GM12878 (cell line): ENCODE measurements around the gene IQGAP1. TPM values are rescaled to one million over a fixed set of nuclear protein-coding genes. Genes with fewer than 3 reads are reported as not detected.

Experiments
- ATAC-seq: fragments of 200-7000 bp; cut with Tn5 transposase; 3 replicates; pipeline ENCODE4 v1.9.1; 2020; ENCODE audit warnings: mild to moderate bottlenecking, moderate library complexity
- BruUV-seq: library from RNA; stranded (reverse); fragments of 400-500 nt; replicated peaks from 2 replicates; lab custom pipeline; 2021; lab: Mats Ljungman, UMichigan
- CTCF ChIA-PET: fragments of 300-600 bp; sonication (Branson Sonifier 250); formaldehyde crosslinking; extraction: SDS; loops from one replicate; lab custom pipeline; 2021; ENCODE audit warnings: inconsistent platforms; lab: Yijun Ruan, JAX
- POLR2A ChIA-PET: fragments of 350-600 bp; formaldehyde crosslinking; extraction: SDS; loops from one replicate; lab custom pipeline; 2021; ENCODE audit warnings: inconsistent platforms; lab: Charles Lee
- RAD21 ChIA-PET: fragments of 300-600 bp; sonication (Branson Sonifier 250); formaldehyde crosslinking; loops from one replicate; lab custom pipeline; 2023; ENCODE audit warnings: antibody characterized with exemption; ENCODE audit not compliant: unreplicated experiment; lab: Charles Lee
- SMC1A ChIA-PET: fragments of 300-600 bp; sonication (Branson Sonifier 250); formaldehyde crosslinking; loops from one replicate; lab custom pipeline; 2023; ENCODE audit not compliant: unreplicated experiment, uncharacterized antibody; lab: Charles Lee
- DNase-seq: peaks from one replicate; pipeline ENCODE4 v3.0.0-alpha.2; 2011; ENCODE audit warnings: low read depth, low spot score
- FAIRE-seq: peaks from 3 replicates; lab custom pipeline; 2011; peaks lifted over from hg19 to GRCh38; lab: Jason Lieb, UNC
- H2AFZ ChIP-seq: 2 replicates; pipeline ENCODE4 v1.6.0; 2011; ENCODE audit warnings: low read depth, low read length, control low read depth; ENCODE audit not compliant: control insufficient read depth
- H3K27ac ChIP-seq: 2 replicates; pipeline ENCODE4 v1.5.1; 2011; ENCODE audit warnings: control low read depth; ENCODE audit not compliant: control insufficient read depth, insufficient read depth
- H3K27me3 ChIP-seq, 2 experiments: replicated peaks in 1 of 2; 2 replicates each; pipeline versions ENCODE4 v1.6.0 to v1.6.1; 2011; ENCODE audit warnings: low read length in 1 of 2; ENCODE audit not compliant: control insufficient read depth in 2 of 2, insufficient read depth in 2 of 2
- H3K36me3 ChIP-seq, 2 experiments: 2 replicates each; pipeline ENCODE4 v1.5.1; 2011; ENCODE audit warnings: low read length in 1 of 2; ENCODE audit not compliant: control insufficient read depth in 2 of 2, insufficient read depth in 2 of 2
- H3K4me1 ChIP-seq: 2 replicates; pipeline ENCODE4 v1.6.1; 2011; ENCODE audit warnings: mild to moderate bottlenecking, low read length, moderate library complexity, mixed read lengths; ENCODE audit not compliant: control insufficient read depth, insufficient read depth
- H3K4me2 ChIP-seq: 2 replicates; pipeline ENCODE4 v1.6.0; 2011; ENCODE audit warnings: control low read depth; ENCODE audit not compliant: control insufficient read depth, insufficient read depth
- H3K4me3 ChIP-seq: fragments of 200-600 bp; sonication (generic); 2 replicates; pipeline ENCODE4 v1.5.1; 2016
- H3K79me2 ChIP-seq: 2 replicates; pipeline ENCODE4 v1.6.0; 2011; ENCODE audit warnings: low read length; ENCODE audit not compliant: control insufficient read depth, insufficient read depth
- H3K9ac ChIP-seq: 2 replicates; pipeline ENCODE4 v1.8.0; 2011; ENCODE audit warnings: low read length, control low read depth, mixed read lengths; ENCODE audit not compliant: control insufficient read depth, insufficient read depth
- H3K9me3 ChIP-seq: replicated peaks from 3 replicates; pipeline ENCODE4 v1.5.1; 2011; ENCODE audit warnings: mild to moderate bottlenecking, low read length; ENCODE audit not compliant: control insufficient read depth, insufficient read depth
- H4K20me1 ChIP-seq: 2 replicates; pipeline ENCODE4 v1.6.0; 2011; ENCODE audit not compliant: control insufficient read depth, insufficient read depth
- CHD4 ChIP-seq: fragments of 200-600 bp; sonication (generic); IDR thresholded peaks from 2 replicates; pipeline ENCODE4 v1.6.1; 2016; ENCODE audit warnings: mild to moderate bottlenecking
- FOS ChIP-seq: IDR thresholded peaks from 3 replicates; pipeline ENCODE4 v1.6.1; 2011; ENCODE audit warnings: borderline replicate concordance; ENCODE audit not compliant: insufficient read length; ENCODE audit errors: extremely low read depth
- NR2C2 ChIP-seq: IDR thresholded peaks from 2 replicates; pipeline ENCODE4 v1.6.1; 2011; ENCODE audit warnings: borderline replicate concordance, low read depth; ENCODE audit not compliant: control insufficient read depth, insufficient read length
- RBBP5 ChIP-seq: fragments of 200-600 bp; sonication (generic); conservative IDR thresholded peaks from 2 replicates; pipeline ENCODE4 v1.6.1; 2016
- STAT1 ChIP-seq: fragments of 450-650 bp; conservative IDR thresholded peaks from 2 replicates; pipeline ENCODE4 v1.6.1; 2014; ENCODE audit warnings: antibody characterized with exemption, mild to moderate bottlenecking
- TCF12 ChIP-seq: IDR thresholded peaks from 2 replicates; pipeline ENCODE4 v1.6.1; 2011; ENCODE audit warnings: low read depth, mild to moderate bottlenecking, low read length
- ZNF384 ChIP-seq: IDR thresholded peaks from 2 replicates; pipeline ENCODE4 v1.6.1; 2012; ENCODE audit warnings: low read depth, mild to moderate bottlenecking, low read length, improper control_type of control experiment, borderline replicate concordance
- WGBS: methylation state at CpG from one replicate; pipeline ENCODE4 v1.1.6; 2016; ENCODE audit warnings: low lambda C conversion rate; ENCODE audit not compliant: insufficient replicate concordance, insufficient coverage; ENCODE audit errors: missing lambda C conversion rate; 5-methylcytosine and 5-hydroxymethylcytosine counted together
- in situ Hi-C: fragments of 300-500 bp; cut with MboI; formaldehyde crosslinking; loops from 9 replicates; pipeline ENCODE4 v1.14.3; 2018; ENCODE audit warnings: mixed read lengths
- intact Hi-C: fragments of 100-400 bp; cut with micrococcal nuclease; formaldehyde crosslinking; loops from one replicate; pipeline ENCODE4 v1.14.2; 2022; ENCODE audit not compliant: unreplicated experiment
- polyA plus RNA-seq, 11 experiments: library from polyadenylated mRNA; depleted of rRNA in 4 of 11; unstranded in 6 of 11; stranded (reverse) in 5 of 11; fragments of >200 nt; fragmentation: Nextera tagmentation in 4 of 11; fragmentation: Illumina TruSeq in 1 of 11; extraction: Ambion mirVana in 4 of 11; extraction: Trizol in 1 of 11; gene quantifications; 1 replicate in 1 of 11; 2 replicates in 10 of 11; pipeline versions ENCODE4 v1.2.1 to v1.2.3, GENCODE V29; 2011 to 2016; ENCODE audit warnings: inconsistent platforms in 2 of 11, missing spikeins in 2 of 11, low read depth in 1 of 11
- total RNA-seq, 4 experiments: library from RNA; depleted of rRNA in 3 of 4; stranded (reverse); fragments of >200 nt in 3 of 4; fragmentation: Illumina TruSeq in 1 of 4; extraction: Trizol in 1 of 4; gene quantifications; 2 replicates each; pipeline versions ENCODE4 v1.2.1 to v1.2.3, GENCODE V29; 2013 to 2021
- TF ChIP-seq, protein P1 (sequence below): fragments of 450-650 bp; IDR thresholded peaks from 2 replicates; pipeline ENCODE4 v1.6.1; 2016; ENCODE audit warnings: mild to moderate bottlenecking
- TF ChIP-seq, protein P2 (sequence below): IDR thresholded peaks from 2 replicates; pipeline ENCODE4 v1.6.1; 2011; ENCODE audit warnings: low read depth, low read length, improper control_type of control experiment, borderline replicate concordance
- TF ChIP-seq, protein P3 (sequence below): fragments of 450-650 bp; IDR thresholded peaks from 2 replicates; pipeline ENCODE4 v1.6.1; 2018; ENCODE audit warnings: borderline replicate concordance, mild to moderate bottlenecking; ENCODE audit not compliant: partially characterized antibody
- TF ChIP-seq, protein P4 (sequence below): fragments of 450-650 bp; conservative IDR thresholded peaks from 2 replicates; pipeline ENCODE4 v1.6.1; 2017; ENCODE audit warnings: mild to moderate bottlenecking, moderate library complexity

Gene IQGAP1
- total and polyA plus RNA-seq, 10 of the 15 experiments (the other 5 are each of a cell fraction or from before 2014, with no cell fraction given) = 65.2 to 250 (median 112) TPM

DNA sequence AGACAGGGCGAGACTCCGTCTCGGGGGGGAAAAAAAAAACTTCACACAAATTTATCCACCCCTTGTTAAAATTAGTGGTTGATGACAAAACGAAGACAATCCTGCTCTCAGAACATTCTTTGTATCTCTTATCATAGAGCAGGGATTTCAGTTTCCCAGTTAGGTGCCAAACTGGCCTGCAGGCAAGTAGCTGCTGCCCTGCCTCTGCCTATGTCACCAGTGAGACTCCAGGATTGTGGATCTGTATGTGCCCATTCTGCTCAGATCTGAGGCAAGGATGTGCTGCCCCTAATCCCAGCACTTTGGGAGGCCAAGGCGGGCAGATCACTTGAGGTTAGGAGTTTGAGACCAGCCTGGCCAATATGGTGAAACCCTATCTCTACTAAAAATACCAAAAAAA is 54.4 kb downstream of the IQGAP1 start (continued):
- TF ChIP-seq, protein P1, sequence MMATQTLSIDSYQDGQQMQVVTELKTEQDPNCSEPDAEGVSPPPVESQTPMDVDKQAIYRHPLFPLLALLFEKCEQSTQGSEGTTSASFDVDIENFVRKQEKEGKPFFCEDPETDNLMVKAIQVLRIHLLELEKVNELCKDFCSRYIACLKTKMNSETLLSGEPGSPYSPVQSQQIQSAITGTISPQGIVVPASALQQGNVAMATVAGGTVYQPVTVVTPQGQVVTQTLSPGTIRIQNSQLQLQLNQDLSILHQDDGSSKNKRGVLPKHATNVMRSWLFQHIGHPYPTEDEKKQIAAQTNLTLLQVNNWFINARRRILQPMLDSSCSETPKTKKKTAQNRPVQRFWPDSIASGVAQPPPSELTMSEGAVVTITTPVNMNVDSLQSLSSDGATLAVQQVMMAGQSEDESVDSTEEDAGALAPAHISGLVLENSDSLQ = no peak
- TF ChIP-seq, protein P2, sequence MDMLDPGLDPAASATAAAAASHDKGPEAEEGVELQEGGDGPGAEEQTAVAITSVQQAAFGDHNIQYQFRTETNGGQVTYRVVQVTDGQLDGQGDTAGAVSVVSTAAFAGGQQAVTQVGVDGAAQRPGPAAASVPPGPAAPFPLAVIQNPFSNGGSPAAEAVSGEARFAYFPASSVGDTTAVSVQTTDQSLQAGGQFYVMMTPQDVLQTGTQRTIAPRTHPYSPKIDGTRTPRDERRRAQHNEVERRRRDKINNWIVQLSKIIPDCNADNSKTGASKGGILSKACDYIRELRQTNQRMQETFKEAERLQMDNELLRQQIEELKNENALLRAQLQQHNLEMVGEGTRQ = no peak

DNA sequence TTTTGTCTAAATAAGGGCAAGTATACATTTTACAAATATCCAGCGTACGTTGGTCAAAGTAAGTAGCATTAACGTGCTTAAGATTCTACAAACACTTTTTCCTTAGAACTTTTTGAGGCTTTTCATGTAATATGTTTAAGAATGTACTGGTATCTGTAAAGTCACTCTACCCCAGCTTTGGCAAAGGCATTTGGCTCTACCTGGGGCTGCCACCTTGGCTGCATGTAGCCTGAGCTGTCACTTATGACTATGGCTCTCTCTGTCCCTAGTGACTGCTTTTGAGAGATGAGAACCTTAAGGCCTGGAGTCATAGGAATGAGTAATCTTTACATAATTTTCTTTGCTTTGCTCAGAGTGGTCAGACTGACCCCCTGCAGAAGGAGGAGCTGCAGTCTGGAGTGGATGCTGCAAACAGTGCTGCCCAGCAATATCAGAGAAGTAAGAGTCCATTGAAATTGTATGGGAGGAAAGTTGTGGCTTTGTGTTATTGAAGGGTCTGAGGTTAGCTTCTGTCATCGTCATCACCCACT is 61.2 kb downstream of the IQGAP1 start:
- H3K9ac ChIP-seq = no peak overlapping the region
- FAIRE-seq (no peak), ATAC-seq (no peak), DNase-seq (no peak)
- 97% methylated on average over 4 of the region's 4 CpGs for WGBS
- ChIA-PET SMC1A (interaction anchor here (1.4 to 1.8 kb wide), 5 partner anchors 8 to 169 kb away, joined by 3 to 6 read pairs (median 4); no protein-coding TSS in a partner anchor), RAD21 (interaction anchor here (0.7 to 1.1 kb wide), 2 partner anchors 61 to 113 kb away, joined by 3 read pairs; partner anchors contain the start of gene IQGAP1), CTCF (interaction anchor here (0.6 to 3.1 kb wide), 7 partner anchors 10 to 154 kb away, joined by 3 to 11 read pairs (median 3); no protein-coding TSS in a partner anchor), POLR2A (interaction anchor here (0.8 kb wide), 1 partner anchor 11 kb away, joined by 3 read pairs; no protein-coding TSS in a partner anchor)
- H3K27me3 ChIP-seq = no peaks in the 10 kb centered on the region
- H3K79me2 ChIP-seq = no peaks in the 10 kb centered on the region
- H3K27ac ChIP-seq = no peak overlapping the region
- no peaks in the 10 kb centered on the region for H3K4me1 ChIP-seq
- H3K9me3 ChIP-seq = no peaks in the 10 kb centered on the region
- no peak overlapping the region for H2AFZ ChIP-seq
- peaks cover 9 to 43% of the 10 kb centered on the region in 2 experiments for H3K36me3 ChIP-seq
- H3K4me3 ChIP-seq = no peak overlapping the region
- H4K20me1 ChIP-seq = no peaks in the 10 kb centered on the region
- in situ Hi-C loops (no loop called here), intact Hi-C loops (no loop called here)
- H3K4me2 ChIP-seq = no peak overlapping the region
- no TSS peak for BruUV-seq
- TF ChIP-seq CHD4 (no peak), FOS (no peak), ZNF384 (no peak), RBBP5 (no peak), TCF12 (no peak), STAT1 (no peak), NR2C2 (no peak)
- TF ChIP-seq, protein P3, sequence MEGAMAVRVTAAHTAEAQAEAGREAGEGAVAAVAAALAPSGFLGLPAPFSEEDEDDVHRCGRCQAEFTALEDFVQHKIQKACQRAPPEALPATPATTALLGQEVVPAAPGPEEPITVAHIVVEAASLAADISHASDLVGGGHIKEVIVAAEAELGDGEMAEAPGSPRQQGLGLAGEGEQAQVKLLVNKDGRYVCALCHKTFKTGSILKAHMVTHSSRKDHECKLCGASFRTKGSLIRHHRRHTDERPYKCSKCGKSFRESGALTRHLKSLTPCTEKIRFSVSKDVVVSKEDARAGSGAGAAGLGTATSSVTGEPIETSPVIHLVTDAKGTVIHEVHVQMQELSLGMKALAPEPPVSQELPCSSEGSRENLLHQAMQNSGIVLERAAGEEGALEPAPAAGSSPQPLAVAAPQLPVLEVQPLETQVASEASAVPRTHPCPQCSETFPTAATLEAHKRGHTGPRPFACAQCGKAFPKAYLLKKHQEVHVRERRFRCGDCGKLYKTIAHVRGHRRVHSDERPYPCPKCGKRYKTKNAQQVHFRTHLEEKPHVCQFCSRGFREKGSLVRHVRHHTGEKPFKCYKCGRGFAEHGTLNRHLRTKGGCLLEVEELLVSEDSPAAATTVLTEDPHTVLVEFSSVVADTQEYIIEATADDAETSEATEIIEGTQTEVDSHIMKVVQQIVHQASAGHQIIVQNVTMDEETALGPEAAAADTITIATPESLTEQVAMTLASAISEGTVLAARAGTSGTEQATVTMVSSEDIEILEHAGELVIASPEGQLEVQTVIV = no peak
- TF ChIP-seq, protein P4, sequence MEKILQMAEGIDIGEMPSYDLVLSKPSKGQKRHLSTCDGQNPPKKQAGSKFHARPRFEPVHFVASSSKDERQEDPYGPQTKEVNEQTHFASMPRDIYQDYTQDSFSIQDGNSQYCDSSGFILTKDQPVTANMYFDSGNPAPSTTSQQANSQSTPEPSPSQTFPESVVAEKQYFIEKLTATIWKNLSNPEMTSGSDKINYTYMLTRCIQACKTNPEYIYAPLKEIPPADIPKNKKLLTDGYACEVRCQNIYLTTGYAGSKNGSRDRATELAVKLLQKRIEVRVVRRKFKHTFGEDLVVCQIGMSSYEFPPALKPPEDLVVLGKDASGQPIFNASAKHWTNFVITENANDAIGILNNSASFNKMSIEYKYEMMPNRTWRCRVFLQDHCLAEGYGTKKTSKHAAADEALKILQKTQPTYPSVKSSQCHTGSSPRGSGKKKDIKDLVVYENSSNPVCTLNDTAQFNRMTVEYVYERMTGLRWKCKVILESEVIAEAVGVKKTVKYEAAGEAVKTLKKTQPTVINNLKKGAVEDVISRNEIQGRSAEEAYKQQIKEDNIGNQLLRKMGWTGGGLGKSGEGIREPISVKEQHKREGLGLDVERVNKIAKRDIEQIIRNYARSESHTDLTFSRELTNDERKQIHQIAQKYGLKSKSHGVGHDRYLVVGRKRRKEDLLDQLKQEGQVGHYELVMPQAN = no peak
